Neural progenitor cell (in vitro differentiated cells): ENCODE results near the gene WWOX. TPM values are rescaled to one million over a fixed set of nuclear protein-coding genes. Genes with fewer than 3 reads are reported as not detected.

Source experiments
- DNase-seq: peaks from one replicate; pipeline ENCODE4 v3.0.0-alpha.2; 2016; ENCODE audit warnings: low spot score
- H2AFZ ChIP-seq: fragments of 200-600 bp; sonication (generic); replicated peaks from 2 replicates; pipeline ENCODE4 v1.6.1; 2016; ENCODE audit warnings: antibody characterized with exemption
- H3F3A ChIP-seq: fragments of 200-600 bp; sonication (generic); 2 replicates; pipeline ENCODE4 v1.6.1; 2016; ENCODE audit warnings: antibody characterized with exemption, low read depth
- H3K27ac ChIP-seq: fragments of 200-600 bp; sonication (generic); 2 replicates; pipeline ENCODE4 v1.5.1; 2016; ENCODE audit warnings: mild to moderate bottlenecking
- H3K27me3 ChIP-seq: fragments of 200-600 bp; sonication (generic); 2 replicates; pipeline ENCODE4 v1.6.1; 2016; ENCODE audit warnings: mild to moderate bottlenecking, moderate library complexity
- H3K36me3 ChIP-seq: fragments of 200-600 bp; sonication (generic); 2 replicates; pipeline ENCODE4 v1.5.1; 2016
- H3K4me1 ChIP-seq: fragments of 200-600 bp; sonication (generic); 2 replicates; pipeline ENCODE4 v1.6.1; 2016; ENCODE audit warnings: mixed run types
- H3K4me2 ChIP-seq: fragments of 200-600 bp; sonication (generic); 2 replicates; pipeline ENCODE4 v1.6.1; 2016
- H3K4me3 ChIP-seq: fragments of 200-600 bp; sonication (generic); 2 replicates; pipeline ENCODE4 v1.5.1; 2016
- H3K79me2 ChIP-seq: fragments of 200-600 bp; sonication (generic); 2 replicates; pipeline ENCODE4 v1.6.1; 2016; ENCODE audit warnings: low read depth
- H3K9ac ChIP-seq: fragments of 200-600 bp; sonication (generic); 2 replicates; pipeline ENCODE4 v1.6.1; 2016
- H3K9me3 ChIP-seq: fragments of 200-600 bp; sonication (generic); 2 replicates; pipeline ENCODE4 v1.5.1; 2016; ENCODE audit warnings: low read depth
- H4K20me1 ChIP-seq: fragments of 200-600 bp; sonication (generic); 2 replicates; pipeline ENCODE4 v1.6.1; 2016; ENCODE audit warnings: low read depth
- H3K27ac Mint-ChIP-seq: 3 replicates; pipeline ENCODE4 v1.8.0; 2021; ENCODE audit warnings: mixed read lengths
- H3K27me3 Mint-ChIP-seq: 2 replicates; pipeline ENCODE4 v1.8.0; 2022; ENCODE audit warnings: low read depth, mild to moderate bottlenecking, inconsistent platforms, moderate library complexity, mixed read lengths; ENCODE audit not compliant: insufficient read depth
- H3K36me3 Mint-ChIP-seq: 3 replicates; pipeline ENCODE4 v1.8.0; 2021; ENCODE audit warnings: mixed read lengths
- H3K4me1 Mint-ChIP-seq: 3 replicates; pipeline ENCODE4 v1.8.0; 2021; ENCODE audit warnings: mixed read lengths
- H3K4me3 Mint-ChIP-seq: 3 replicates; pipeline ENCODE4 v1.8.0; 2021; ENCODE audit warnings: mild to moderate bottlenecking, moderate library complexity, mixed read lengths
- H3K9me3 Mint-ChIP-seq: 3 replicates; pipeline ENCODE4 v1.8.0; 2020; ENCODE audit warnings: mixed read lengths
- EZH2 ChIP-seq: fragments of 200-600 bp; sonication (generic); IDR thresholded peaks from 2 replicates; pipeline ENCODE4 v1.6.1; 2017; ENCODE audit warnings: antibody characterized with exemption, mild to moderate bottlenecking, moderate library complexity
- EZH2phosphoT487 ChIP-seq: fragments of 200-600 bp; sonication (generic); IDR thresholded peaks from 2 replicates; pipeline ENCODE4 v1.6.1; 2017; ENCODE audit warnings: antibody characterized with exemption
- total RNA-seq: library from RNA; depleted of rRNA; stranded (reverse); fragments of >200 nt; gene quantifications from 2 replicates; pipeline ENCODE4 v1.2.3, GENCODE V29; 2015; ENCODE audit warnings: low replicate concordance
- TF ChIP-seq, protein P1 (sequence below): fragments of 200-600 bp; sonication (generic); IDR thresholded peaks from 2 replicates; pipeline ENCODE4 v1.5.1; 2017; ENCODE audit warnings: antibody characterized with exemption, mild to moderate bottlenecking

The WWOX gene
- total RNA-seq, 1 donor from 2014 or later: 63.7 TPM

DNA sequence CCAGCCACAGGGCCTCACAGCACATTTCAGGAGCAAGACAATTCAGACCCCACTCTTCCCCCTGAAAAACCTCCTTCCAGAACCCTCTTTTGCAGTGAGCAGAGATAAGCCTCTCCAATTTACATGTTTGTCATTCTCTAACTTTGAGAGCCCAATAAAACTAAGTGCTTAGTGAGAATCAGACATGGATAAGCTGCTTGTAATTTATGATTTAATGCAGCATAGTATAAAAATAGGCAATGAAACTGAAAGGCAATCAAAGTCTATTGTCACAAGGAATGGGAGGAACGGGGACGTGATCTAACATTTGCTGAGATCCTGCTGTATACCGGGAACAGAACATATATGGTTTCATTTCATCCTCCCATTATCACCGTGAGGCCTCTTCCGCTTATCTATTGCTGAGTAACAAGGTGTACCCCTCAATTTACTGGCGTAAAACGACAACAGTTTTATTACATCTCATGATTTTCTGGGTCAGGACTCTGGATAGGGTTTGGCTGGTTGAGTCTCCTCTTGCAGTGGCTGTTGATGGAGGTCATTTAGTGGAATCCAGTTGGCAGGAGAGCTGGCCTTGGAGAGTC is 903.7 kb downstream of the WWOX start:
- Histone ChIP-seq H3K4me3 (no peak overlapping the region), H3K4me1 (peaks cover 21% of the 10 kb centered on the region), H3K79me2 (no peaks in the 10 kb centered on the region), H3K9ac (no peak overlapping the region), H3K4me2 (no peak overlapping the region), H3K9me3 (no peaks in the 10 kb centered on the region), H3K27ac (no peak overlapping the region), H3F3A (peaks cover 15% of the 10 kb centered on the region), H3K36me3 (no peaks in the 10 kb centered on the region), H3K27me3 (no peaks in the 10 kb centered on the region), H2AFZ (no peak overlapping the region), H4K20me1 (no peaks in the 10 kb centered on the region)
- Mint-ChIP-seq H3K4me1 (peaks cover 24% of the 10 kb centered on the region), H3K36me3 (peaks cover 5% of the 10 kb centered on the region), H3K27ac (no peak overlapping the region), H3K9me3 (peaks cover 3% of the 10 kb centered on the region), H3K27me3 (peaks cover 6% of the 10 kb centered on the region), H3K4me3 (no peak overlapping the region)
- no peak for DNase-seq
- TF ChIP-seq, protein P1, sequence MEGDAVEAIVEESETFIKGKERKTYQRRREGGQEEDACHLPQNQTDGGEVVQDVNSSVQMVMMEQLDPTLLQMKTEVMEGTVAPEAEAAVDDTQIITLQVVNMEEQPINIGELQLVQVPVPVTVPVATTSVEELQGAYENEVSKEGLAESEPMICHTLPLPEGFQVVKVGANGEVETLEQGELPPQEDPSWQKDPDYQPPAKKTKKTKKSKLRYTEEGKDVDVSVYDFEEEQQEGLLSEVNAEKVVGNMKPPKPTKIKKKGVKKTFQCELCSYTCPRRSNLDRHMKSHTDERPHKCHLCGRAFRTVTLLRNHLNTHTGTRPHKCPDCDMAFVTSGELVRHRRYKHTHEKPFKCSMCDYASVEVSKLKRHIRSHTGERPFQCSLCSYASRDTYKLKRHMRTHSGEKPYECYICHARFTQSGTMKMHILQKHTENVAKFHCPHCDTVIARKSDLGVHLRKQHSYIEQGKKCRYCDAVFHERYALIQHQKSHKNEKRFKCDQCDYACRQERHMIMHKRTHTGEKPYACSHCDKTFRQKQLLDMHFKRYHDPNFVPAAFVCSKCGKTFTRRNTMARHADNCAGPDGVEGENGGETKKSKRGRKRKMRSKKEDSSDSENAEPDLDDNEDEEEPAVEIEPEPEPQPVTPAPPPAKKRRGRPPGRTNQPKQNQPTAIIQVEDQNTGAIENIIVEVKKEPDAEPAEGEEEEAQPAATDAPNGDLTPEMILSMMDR: no peak
- TF ChIP-seq EZH2phosphoT487: no peak
- TF ChIP-seq EZH2: no peak

DNA sequence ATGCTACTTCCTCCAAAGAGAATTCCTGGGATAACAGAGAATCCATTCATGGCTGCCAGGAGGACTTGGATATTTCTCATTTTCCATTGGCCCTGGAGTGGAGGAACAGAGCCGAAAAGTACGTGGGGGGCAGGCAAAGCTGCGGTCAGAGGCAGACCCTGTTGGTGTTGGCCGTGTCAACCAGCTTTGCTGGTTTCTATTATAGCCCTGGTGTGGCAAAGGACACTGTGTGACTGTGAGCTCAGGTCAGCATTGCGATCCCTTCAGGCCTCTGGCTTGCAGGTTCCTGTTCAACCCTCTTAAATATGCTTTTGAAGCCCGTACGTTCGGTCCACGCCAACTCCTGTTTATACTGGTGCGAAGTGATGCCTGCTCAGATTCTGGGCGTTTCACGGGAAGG is 904.9 kb downstream of the WWOX start:
- no peak overlapping the region for H3K4me3 ChIP-seq
- Mint-ChIP-seq H3K27me3 (peaks cover 6% of the 10 kb centered on the region), H3K4me3 (no peak overlapping the region), H3K27ac (peak overlapping the region; percentile 75), H3K9me3 (peaks cover 3% of the 10 kb centered on the region), H3K36me3 (peaks cover 2% of the 10 kb centered on the region), H3K4me1 (peaks cover 22% of the 10 kb centered on the region)
- no peak for DNase-seq
- peaks cover 21% of the 10 kb centered on the region for H3K4me1 ChIP-seq
- no peak overlapping the region for H3K27ac ChIP-seq
- peaks cover 15% of the 10 kb centered on the region for H3F3A ChIP-seq
- H3K36me3 ChIP-seq: no peaks in the 10 kb centered on the region
- no peaks in the 10 kb centered on the region for H3K27me3 ChIP-seq
- TF ChIP-seq EZH2: no peak
- TF ChIP-seq, protein P1: no peak
- TF ChIP-seq EZH2phosphoT487: no peak
- no peaks in the 10 kb centered on the region for H3K79me2 ChIP-seq
- no peaks in the 10 kb centered on the region for H4K20me1 ChIP-seq
- H3K9me3 ChIP-seq: no peaks in the 10 kb centered on the region
- H3K4me2 ChIP-seq: no peak overlapping the region
- no peak overlapping the region for H3K9ac ChIP-seq
- H2AFZ ChIP-seq: no peak overlapping the region

DNA sequence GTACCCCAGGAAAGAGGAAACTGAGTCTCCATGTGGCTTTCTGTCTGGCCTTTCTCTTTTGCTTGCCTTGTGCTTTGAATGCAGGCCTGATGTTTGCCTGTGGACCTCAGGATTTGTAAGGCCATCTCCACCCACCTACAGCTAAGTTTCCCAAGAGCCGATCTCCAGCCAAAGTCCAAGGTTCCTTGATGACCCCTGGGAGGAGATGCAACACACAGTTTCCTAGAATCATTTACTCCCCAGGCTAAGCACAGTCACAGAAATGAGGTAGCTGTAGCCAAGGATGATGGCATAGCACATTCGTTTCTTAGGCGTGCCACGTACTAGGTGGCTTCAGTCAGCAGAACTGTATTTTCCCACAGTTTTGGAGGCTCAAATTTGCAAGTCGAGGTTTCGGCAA is 905.6 kb downstream of the WWOX start:
- no peak for TF ChIP-seq EZH2phosphoT487
- no peaks in the 10 kb centered on the region for H4K20me1 ChIP-seq
- H3K36me3 Mint-ChIP-seq: peaks cover 2% of the 10 kb centered on the region

DNA sequence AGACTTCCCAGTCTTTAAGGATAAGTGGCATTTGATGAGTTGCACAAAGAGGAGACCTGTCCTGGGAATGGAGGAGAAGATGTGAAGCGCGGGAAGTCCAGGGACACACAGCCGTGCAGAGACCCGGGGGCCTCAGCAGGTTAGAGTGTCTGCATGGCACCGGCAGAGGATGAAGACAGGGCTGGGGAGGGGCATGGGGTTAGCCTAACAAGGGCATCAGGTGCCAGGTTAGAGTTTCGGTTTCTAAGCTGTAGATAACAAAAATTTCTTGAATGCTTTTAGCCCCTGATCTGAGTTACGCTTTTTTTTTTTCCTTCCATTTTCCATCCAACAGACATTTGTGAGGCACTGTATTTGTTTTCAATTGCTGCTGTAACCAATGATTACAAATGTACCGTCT is 906.8 kb downstream of the WWOX start:
- no peak overlapping the region for H3K9ac ChIP-seq
- H3K27ac ChIP-seq: no peak overlapping the region
- no peaks in the 10 kb centered on the region for H4K20me1 ChIP-seq
- Mint-ChIP-seq H3K36me3 (peaks cover 2% of the 10 kb centered on the region), H3K27ac (no peak overlapping the region), H3K4me3 (no peak overlapping the region), H3K4me1 (peaks cover 13% of the 10 kb centered on the region), H3K9me3 (no peaks in the 10 kb centered on the region), H3K27me3 (peaks cover 6% of the 10 kb centered on the region)
- no peak overlapping the region for H3K4me3 ChIP-seq
- no peaks in the 10 kb centered on the region for H3K9me3 ChIP-seq
- no peaks in the 10 kb centered on the region for H3K79me2 ChIP-seq
- H3K36me3 ChIP-seq: no peaks in the 10 kb centered on the region
- H3K27me3 ChIP-seq: no peaks in the 10 kb centered on the region
- no peak for TF ChIP-seq EZH2phosphoT487
- TF ChIP-seq, protein P1: no peak
- no peak for TF ChIP-seq EZH2
- peaks cover 13% of the 10 kb centered on the region for H3K4me1 ChIP-seq
- H3F3A ChIP-seq: peaks cover 6% of the 10 kb centered on the region
- H2AFZ ChIP-seq: no peak overlapping the region
- H3K4me2 ChIP-seq: no peak overlapping the region
- no peak for DNase-seq

More for the DNA sequence above, 905.6 kb downstream of the WWOX start:
- H3K4me2 ChIP-seq: no peak overlapping the region
- no peaks in the 10 kb centered on the region for H3K27me3 ChIP-seq
- DNase-seq: no peak
- Mint-ChIP-seq H3K4me3 (no peak overlapping the region), H3K4me1 (peaks cover 22% of the 10 kb centered on the region), H3K27ac (no peak overlapping the region), H3K27me3 (peaks cover 6% of the 10 kb centered on the region), H3K9me3 (peaks cover 2% of the 10 kb centered on the region)
- H3K79me2 ChIP-seq: no peaks in the 10 kb centered on the region
- no peak overlapping the region for H2AFZ ChIP-seq
- peaks cover 15% of the 10 kb centered on the region for H3F3A ChIP-seq
- no peaks in the 10 kb centered on the region for H3K9me3 ChIP-seq
- peaks cover 21% of the 10 kb centered on the region for H3K4me1 ChIP-seq
- no peak overlapping the region for H3K27ac ChIP-seq
- no peaks in the 10 kb centered on the region for H3K36me3 ChIP-seq
- H3K4me3 ChIP-seq: no peak overlapping the region
- H3K9ac ChIP-seq: no peak overlapping the region
